PC-3 (cell line): ENCODE measurements around the gene SERPINE1.

Experiments
- CTCF ChIP-seq: fragments of 300-600 bp; sonication (generic); conservative IDR thresholded peaks from 2 replicates; pipeline ENCODE4 v1.5.1; 2017; ENCODE audit warnings: antibody characterized with exemption, low read depth, mild to moderate bottlenecking, low read length
- EZH2 ChIP-seq: fragments of 300-600 bp; sonication (generic); IDR thresholded peaks from one replicate; pipeline ENCODE4 v1.6.1; 2017; ENCODE audit warnings: antibody characterized with exemption, mild to moderate bottlenecking, low read length; ENCODE audit not compliant: unreplicated experiment
- EZH2phosphoT487 ChIP-seq: fragments of 300-600 bp; sonication (generic); IDR thresholded peaks from 2 replicates; pipeline ENCODE4 v1.6.1; 2018; ENCODE audit warnings: mild to moderate bottlenecking, antibody characterized with exemption, low read length, borderline replicate concordance

- TF ChIP-seq EZH2, result no peak
- no peak for TF ChIP-seq CTCF
- no peak for TF ChIP-seq EZH2phosphoT487
Measured at GRCh38 chr7:101133621-101134398, 6.9 kb downstream of the SERPINE1 start.
